Retina (tissue), 1 donor: Measurements from ENCODE around the gene ODF2.
A peak's percentile ranks its signal among the peaks of the same experiment; 100 is the strongest.
"Not testable (repeated sequence)": the region's sequence is repeated elsewhere in the genome, so short reads cannot be mapped to it uniquely, and the experiment has no call there.

ENCODE experiments used
- DNase-seq: peaks from one replicate; pipeline ENCODE4 v3.0.0-alpha.2; 2016

The ODF2 gene

GRCh38 chr9:128424268-128424780 lies 31.5 kb upstream of the ODF2 start:
- no peak for DNase-seq

DNA sequence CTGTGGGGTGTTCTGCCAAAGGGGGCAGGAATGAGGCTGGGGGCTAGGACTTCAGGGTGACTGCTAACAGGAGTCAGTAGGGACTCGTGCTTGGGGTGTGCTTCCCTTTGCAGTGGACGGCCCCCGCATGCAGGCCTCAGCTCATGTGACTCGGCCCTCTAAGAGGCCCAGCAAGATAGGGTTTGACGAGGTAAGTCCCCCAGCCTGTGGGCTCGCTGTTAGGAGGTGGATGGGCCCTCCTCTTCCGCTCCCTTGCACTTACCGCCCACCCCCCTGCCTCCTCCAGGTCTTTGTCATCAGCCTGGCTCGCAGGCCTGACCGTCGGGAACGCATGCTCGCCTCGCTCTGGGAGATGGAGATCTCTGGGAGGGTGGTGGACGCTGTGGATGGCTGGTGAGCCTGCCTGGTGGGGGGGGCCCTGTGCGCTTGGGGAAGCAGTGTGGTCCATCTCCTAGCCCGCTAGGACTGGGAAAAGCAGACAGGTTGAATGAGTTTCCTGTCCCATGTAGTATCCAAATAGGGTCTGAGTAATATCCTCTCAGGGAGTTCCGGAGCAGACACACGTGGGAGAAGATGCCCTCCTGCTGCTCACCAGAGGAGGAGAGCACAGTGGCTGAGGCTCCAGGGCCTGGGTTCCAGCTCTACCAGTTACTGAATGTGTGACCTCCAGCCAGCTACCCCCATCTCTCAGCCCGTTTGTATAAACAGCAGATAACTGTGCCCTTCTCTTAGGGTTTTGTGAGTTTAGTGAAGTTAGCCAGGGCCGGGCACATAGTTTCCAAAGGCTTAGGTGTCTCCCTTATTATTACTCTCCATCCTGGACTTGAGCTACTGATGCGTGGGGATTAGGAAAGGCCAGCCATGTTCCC lies 26.9 kb upstream of the ODF2 start:
- DNase-seq: peak; percentile 59

GRCh38 chr9:128429513-128430086 lies 26.2 kb upstream of the ODF2 start:
- DNase-seq: no peak

DNA sequence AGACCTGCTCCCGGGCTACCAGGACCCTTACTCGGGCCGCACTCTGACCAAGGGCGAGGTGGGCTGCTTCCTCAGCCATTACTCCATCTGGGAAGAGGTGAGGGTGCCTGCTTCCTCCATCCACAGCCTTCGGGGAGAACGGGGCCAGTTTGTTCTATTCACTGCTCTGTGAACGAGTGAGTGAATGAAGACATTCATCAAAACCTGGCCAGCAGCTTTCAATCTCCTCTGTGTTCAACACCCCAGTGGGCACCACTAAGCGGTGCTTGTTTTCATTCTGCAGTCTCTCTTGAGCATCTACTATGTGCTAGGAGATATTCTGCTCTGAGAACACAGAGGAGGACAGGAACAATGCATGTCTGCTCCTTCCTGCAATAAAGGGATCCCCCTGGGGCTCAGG lies 24.6 kb upstream of the ODF2 start:
- no peak for DNase-seq

GRCh38 chr9:128434340-128434739 lies 21.5 kb upstream of the ODF2 start:
- DNase-seq: no peak

DNA sequence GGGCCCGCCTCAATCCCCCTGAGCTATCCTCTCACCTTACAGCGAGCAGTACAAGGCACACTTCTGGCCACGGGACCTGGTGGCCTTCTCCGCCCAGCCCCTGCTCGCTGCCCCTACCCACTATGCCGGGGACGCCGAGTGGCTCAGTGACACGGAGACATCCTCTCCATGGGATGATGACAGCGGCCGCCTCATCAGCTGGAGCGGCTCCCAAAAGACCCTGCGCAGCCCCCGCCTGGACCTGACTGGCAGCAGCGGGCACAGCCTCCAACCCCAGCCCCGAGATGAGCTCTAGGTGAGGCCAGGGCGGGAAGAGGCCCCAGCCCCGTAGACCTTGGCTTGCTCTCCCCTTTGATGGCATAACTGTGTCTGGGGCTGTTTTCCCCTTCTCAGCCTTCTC lies 20.2 kb upstream of the ODF2 start:
- no peak for DNase-seq

- peak; percentile 84 for DNase-seq
Measured at GRCh38 chr9:128438343-128439109, 17.3 kb upstream of the ODF2 start.

GRCh38 chr9:128439273-128439672 lies 16.5 kb upstream of the ODF2 start:
- no peak for DNase-seq

DNA sequence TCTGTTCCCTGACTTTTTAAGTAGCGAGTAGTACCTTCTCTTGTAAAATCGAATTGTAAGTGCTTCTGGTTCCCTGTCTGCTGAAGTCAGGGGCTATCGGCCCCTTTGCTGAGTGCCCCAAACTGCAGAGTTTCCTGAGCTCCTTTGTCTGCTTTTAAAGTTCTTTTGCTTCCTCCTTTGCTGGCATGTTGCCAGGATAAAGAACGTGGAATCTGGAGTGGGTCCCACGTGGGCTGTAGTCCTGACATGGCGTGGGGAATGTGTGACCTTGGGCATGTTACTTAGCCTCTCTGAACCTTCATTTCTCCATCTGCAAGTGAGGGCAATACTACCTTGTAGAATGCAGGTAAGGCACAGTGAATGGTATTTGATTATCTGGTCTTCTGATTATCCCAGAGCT lies 13.7 kb upstream of the ODF2 start:
- no peak for DNase-seq

DNA sequence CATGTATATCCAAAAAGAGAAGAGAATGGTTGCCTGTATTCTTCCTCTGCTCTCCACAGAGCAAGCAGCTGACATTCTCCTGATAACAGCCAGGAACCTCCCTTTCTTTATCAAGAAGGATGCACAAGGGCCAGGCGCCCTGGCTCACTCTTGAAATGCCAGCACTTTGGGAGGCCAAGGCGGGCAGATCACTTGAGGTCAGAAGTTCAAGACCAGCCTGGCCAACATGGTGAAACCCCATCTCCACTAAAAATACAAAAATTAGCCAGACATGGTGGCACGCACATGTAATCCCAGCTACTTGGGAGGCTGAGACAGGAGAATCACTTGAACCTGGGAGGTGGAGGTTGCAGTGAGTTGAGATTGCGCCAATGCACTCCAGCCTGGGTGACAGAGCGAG lies 9.3 kb upstream of the ODF2 start:
- not testable (repeated sequence) for DNase-seq

- DNase-seq: no peak
Measured at GRCh38 chr9:128448746-128449145, 7.1 kb upstream of the ODF2 start.

GRCh38 chr9:128454991-128455390 lies 815 bp upstream of the ODF2 start:
- no peak for DNase-seq

DNA sequence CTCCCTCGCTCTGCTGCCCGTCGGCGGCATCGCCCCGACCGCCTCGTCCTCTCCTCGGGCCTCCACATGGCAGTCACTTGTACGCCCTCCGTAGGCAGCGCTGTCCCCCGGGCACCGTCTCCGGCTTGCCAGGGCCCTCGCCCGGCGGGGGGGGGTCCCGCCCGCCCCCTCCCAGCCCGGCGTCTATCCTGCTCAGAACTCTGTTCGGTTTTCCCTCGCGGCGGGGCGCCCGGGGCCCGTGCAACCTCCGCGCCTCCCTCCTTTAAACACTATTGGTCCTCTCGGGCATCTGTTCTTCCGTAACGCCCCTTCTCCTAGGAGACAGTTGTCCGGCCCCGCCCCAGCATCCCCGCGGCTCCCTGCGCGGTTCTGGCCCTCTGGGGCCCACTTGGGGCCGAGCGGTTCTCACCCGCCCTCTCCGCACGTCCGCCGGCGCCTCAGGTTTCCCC lies 831 bp downstream of the ODF2 start:
- DNase-seq: peak; percentile 82

DNA sequence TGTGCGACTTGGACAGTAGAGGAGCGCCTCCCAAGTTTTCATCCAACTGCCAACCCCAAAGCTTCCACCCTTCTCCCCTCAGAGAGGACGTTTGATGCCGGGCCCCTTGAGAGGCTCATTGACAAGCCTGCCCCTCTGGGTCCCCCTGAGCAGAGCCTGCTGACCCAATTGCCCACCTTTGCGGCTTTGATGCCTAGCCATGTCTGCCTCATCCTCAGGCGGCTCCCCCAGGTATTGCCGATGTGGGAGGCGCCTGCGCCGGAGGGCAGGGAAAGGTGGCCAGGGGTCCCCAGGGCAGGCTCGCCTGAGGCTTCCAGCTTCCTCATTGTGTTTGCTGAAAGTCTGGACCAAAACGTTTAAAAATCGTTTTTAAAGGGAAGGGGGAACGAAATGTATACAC lies 1.4 kb downstream of the ODF2 start:
- DNase-seq: peak; percentile 29

- no peak for DNase-seq
Measured at GRCh38 chr9:128459011-128459410, 3.2 kb downstream of the ODF2 start.

GRCh38 chr9:128469070-128469469 lies 13.3 kb downstream of the ODF2 start:
- no peak for DNase-seq

DNA sequence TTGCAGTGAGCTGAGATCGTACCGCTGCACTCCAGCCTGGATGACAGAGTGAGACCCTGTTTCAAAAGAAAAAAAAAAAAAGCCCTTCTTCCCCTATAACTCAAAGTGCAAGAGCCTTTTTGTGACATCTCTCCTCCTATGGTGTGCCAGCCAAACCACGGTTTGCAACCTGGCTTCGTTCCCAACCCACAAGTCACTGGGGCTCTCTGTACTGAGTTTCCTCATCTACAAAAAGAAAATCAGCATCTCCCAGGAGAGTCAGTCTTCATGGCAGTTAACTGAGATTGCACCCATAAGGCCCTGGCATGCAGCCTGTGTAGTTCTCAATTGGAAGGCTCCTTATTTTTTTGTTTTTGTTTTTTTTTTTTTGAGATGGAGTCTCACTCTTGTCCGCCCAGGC lies 14.8 kb downstream of the ODF2 start:
- DNase-seq: no peak

DNA sequence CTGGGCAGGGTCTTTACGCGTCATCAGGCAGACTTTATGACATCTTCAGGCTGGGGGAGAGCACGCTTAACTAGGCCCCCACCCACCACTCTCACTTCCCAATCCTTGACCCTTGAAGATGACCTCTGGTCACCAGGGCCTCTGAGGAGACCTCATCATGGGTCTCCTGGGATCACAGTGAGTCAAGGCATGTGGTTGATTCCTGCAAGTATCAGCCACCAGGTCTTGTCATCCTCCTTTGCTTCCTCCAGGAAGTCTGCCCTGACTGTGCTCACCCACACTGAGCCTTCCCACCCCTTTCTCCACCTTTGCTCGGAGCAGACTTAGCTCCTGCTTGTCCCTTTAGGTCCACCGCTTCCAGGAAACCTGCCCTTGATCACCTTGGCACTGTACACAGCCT lies 17.3 kb downstream of the ODF2 start:
- no peak for DNase-seq

DNA sequence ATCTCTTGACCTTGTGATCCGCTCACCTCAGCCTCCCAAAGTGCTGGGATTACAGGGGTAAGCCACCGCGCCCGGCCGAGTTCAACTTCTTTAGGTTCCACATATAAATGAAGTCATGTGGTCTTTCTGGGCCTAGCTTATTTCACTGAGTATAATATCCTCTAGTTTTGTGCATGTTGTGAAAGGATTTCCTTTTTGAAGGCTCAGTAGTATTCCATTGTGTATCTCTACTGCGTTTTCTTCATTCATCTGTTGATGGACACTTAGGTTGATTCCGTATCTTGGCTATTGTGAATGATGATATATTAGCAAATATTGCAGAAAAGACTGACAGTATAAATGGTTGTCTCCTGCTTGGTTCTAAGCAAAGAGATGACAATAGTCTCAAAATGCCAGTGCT lies 20.1 kb downstream of the ODF2 start:
- DNase-seq: no peak

DNA sequence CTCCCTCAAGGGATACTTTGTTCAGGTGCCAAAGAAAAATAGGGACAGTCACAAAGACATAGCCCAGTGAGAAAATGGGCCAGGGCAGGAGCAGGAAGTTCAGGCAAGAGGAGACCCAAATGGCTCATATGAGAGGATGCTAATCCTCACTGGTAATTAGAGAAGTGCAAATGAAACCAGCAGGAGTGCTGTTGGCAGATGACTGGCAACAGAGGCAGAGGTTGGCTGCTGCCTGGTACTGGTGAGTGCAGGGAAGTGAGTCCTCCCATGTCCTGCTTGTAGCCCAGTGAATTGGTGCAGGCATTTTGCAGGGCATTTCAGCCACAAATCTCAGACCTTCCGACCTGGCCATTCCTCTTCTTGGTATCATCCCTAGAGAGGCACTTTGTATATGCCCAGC lies 23.5 kb downstream of the ODF2 start:
- DNase-seq: no peak

- DNase-seq: no peak
Measured at GRCh38 chr9:128481561-128481960, 25.8 kb downstream of the ODF2 start.

- DNase-seq: no peak
Measured at GRCh38 chr9:128482186-128482585, 26.4 kb downstream of the ODF2 start.

DNA sequence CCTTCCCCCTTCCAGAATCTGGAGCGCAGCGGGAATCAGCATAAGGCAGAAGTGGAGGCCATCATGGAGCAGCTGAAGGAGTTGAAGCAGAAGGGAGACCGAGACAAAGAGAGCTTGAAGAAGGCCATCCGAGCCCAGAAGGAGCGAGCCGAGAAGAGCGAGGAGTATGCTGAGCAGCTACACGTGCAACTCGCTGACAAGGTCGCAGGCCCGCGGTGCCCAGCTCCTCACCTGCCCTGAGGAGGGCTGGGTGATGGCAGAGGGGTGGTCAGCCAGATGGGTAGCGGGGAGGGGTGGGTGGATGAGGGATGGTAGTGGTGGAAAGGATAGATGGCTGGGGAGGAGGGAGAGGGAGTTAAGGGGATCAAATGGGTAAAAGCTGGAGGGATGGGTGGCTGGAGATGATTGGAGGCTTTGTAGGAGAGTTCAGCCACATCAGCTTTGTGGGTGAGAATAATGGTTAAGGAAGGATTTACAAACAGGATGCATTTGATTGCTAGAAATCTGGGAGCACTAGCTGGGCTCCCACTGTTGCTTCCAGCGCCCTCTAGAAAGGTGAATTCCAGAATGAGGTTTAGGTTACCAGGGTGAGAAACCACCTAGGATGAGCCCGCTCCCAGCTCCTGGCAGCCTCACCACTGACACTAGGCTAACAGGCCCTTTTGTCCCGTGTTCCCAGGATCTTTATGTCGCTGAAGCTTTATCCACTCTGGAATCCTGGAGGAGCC lies 29.0 kb downstream of the ODF2 start:
- DNase-seq: no peak
